DMS53 (cell line): ENCODE results near the gene JMJD1C.
"Not testable (repeated sequence)": the region's sequence is repeated elsewhere in the genome, so short reads cannot be mapped to it uniquely, and the experiment has no call there.

Source experiments
- DNase-seq: peaks from one replicate; lab custom pipeline; 2025; lab: John Stamatoyannopoulos, UW

Gene JMJD1C

GRCh38 chr10:63260860-63261251 lies 204.9 kb downstream of the JMJD1C start:
- no peak for DNase-seq

DNA sequence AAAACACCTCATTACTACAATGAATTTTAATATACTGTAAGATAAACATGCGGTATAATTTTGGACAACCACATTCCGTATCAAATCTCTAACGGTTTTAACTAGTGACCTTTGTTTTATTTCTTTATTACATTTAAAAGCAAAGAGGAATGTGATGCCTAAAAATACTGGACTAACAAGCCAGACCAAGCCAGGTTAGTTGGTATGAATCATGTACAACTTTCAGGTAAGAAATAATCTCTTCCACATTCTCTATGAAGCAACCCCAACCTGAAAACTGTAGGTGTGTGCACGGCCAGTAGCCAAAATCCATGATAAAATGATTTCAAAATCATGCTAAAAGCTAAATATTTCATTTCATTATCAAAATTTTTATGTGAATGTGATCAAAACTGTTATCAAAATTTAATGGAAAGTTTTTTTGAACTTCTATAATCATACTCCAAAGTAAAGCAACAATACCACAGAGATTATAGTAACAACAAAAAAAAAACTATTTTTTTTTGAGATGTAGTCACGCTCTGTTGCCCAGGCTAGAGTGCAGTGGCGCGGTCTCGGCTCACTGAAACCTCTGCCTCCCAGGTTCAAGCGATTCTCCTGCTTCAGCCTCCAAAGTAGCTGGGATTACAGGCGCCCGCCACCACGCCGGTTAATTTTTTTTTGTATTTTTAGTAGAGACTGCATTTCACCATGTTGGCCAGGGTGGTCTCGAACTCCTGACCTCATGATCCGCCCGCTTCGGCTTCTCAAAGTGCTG lies 205.5 kb downstream of the JMJD1C start:
- DNase-seq: no peak

GRCh38 chr10:63258920-63259678 lies 206.7 kb downstream of the JMJD1C start:
- no peak for DNase-seq

GRCh38 chr10:63257778-63258177 lies 208.0 kb downstream of the JMJD1C start:
- no peak for DNase-seq

GRCh38 chr10:63256009-63256773 lies 209.6 kb downstream of the JMJD1C start:
- DNase-seq: no peak

DNA sequence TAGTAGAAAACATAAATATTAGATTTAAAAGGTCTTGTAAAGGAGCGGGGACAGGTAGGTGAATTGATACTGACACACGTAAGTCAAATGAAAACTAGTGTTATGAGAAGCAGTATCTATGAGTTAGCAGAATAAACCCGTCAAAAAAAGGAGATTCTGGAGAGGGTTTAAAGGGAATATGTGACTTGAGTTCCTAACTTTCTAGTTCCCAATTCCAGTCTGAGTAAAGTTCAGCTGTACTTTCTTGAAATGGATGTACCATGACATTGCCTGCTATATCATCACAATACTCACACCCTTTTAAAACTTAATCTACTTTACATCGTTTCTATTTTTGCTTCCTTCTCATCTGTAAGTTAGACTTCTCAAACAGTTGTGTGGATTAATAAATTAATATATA lies 210.5 kb downstream of the JMJD1C start:
- DNase-seq: no peak

DNA sequence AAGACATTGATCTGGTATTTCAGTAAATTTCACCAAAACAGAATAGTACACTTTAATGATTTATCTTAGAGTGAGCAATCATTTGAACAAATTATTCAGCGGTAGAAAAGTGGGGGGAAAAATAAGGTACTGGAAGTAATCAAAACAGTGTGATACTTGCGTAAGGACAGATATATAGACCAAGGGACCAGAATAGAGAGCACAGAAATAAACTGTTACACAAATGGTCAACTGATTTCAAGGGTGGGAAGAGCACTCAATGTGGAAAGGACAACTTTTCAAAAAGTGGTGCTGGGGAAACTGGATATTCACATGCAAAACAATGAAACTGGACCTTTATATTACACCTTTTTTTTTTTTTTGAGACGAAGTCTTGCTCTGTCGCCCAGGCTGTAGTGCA lies 212.7 kb downstream of the JMJD1C start:
- no peak for DNase-seq

GRCh38 chr10:63252095-63252762 lies 213.5 kb downstream of the JMJD1C start:
- no peak for DNase-seq

DNA sequence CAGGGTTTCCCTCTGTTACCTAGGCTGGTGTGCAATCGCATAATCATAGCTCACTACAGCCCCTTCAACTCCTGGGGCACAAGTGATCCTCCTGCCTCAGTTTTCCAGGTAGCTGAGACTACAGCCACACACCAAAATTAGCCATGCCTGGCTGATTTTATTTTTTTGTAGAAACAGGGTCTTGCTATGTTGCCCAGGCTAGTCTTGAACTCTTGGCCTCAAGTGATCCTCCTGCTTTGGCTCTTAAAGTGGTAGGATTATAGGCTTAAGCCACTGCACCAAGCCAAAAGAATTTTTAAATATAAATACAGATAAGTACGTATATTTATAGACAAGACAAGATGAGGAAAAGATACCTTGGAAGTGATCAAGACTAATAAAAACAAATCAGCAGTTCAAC lies 215.7 kb downstream of the JMJD1C start:
- DNase-seq: no peak

DNA sequence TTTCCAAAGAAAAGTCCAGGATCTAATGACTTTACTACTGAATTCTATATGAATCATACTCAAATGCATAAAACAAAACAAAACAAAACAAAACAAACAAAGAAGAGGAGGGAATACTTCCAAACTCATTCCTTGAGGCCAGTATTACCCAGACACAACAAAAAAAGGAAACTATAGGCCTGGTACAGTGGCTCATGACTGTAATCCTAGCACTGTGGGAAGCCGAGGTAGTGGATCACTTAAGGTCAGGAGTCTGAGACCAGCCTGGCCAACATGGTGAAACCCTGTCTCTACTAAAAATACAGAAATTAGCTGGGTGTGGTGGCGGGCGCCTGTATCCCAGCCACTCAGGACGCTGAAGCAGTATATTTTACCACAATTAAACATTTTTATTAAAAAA lies 218.0 kb downstream of the JMJD1C start:
- DNase-seq: no peak

DNA sequence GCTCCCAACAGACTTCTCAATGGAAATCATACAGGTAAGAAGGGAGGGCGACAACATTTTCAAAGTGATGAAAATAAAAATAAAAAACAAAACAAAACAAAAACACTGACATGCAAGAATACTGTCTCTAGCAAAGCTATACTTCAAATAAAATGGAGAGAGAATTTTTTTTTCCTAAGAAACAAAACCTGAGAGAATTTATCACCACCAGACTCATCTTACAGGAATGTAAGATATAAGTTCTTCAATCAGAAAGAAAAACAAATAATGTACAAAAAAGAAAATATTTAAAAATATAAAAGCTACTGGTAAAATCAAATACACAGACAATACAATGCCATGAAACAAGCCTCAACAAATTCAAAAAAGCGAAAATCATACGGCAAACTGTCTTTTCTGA lies 219.4 kb downstream of the JMJD1C start:
- no peak for DNase-seq

- no peak for DNase-seq
Measured at GRCh38 chr10:63241841-63242281, 223.9 kb downstream of the JMJD1C start.

- no peak for DNase-seq
Measured at GRCh38 chr10:63240807-63241206, 225.0 kb downstream of the JMJD1C start.

GRCh38 chr10:63238501-63238900 lies 227.3 kb downstream of the JMJD1C start:
- DNase-seq: no peak

DNA sequence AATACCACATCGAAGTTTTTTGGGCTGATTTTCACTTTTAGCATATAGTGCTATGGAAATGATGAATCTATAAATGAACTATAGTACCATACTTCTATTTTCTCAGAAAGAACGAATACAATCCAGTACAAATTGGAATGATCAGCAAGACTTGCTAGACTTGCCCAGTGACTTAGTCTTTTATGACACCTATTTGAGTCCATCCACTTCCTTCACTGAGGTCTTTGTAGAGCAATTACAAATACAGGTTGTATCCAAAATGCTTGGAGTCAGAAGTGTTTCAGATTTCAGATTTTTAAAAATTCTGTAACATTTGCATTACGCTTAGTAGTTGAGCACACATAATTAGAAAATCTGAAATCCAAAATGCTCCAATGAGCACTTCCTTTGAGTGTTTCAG lies 228.4 kb downstream of the JMJD1C start:
- peak; percentile 34 for DNase-seq

- peak; percentile 69 for DNase-seq
Measured at GRCh38 chr10:63236113-63236935, 229.5 kb downstream of the JMJD1C start.

GRCh38 chr10:63235136-63235535 lies 230.6 kb downstream of the JMJD1C start:
- not testable (repeated sequence) for DNase-seq

GRCh38 chr10:63229161-63229560 lies 236.6 kb downstream of the JMJD1C start:
- DNase-seq: no peak

- no peak for DNase-seq
Measured at GRCh38 chr10:63228237-63228636, 237.5 kb downstream of the JMJD1C start.

- no peak for DNase-seq
Measured at GRCh38 chr10:63227207-63227895, 238.4 kb downstream of the JMJD1C start.

GRCh38 chr10:63224241-63224640 lies 241.5 kb downstream of the JMJD1C start:
- DNase-seq: no peak
